HuH-7 (cell line): ENCODE data around the gene PRR23C.

Experiments
- DNase-seq: peaks from one replicate; pipeline ENCODE4 v3.0.0; 2011; ENCODE audit warnings: low spot score

Gene PRR23C

GRCh38 chr3:138995706-138996105, 49.0 kb downstream of the PRR23C start:
- DNase-seq: no peak
